ENCODE data around the gene PFDN6.

PFDN6 gene

GRCh38 chr6:33318426-33319073, 29.1 kb downstream of the PFDN6 start:
- DNase-seq, result no peak

- no peak for DNase-seq
Observed at GRCh38 chr6:33319939-33320314, 30.5 kb downstream of the PFDN6 start.

- DNase-seq, result no peak
Observed at GRCh38 chr6:33320315-33321181, 31.1 kb downstream of the PFDN6 start.

GRCh38 chr6:33321227-33321626, 31.8 kb downstream of the PFDN6 start:
- DNase-seq, result no peak

- DNase-seq, result no peak
Observed at GRCh38 chr6:33323623-33323948, 34.2 kb downstream of the PFDN6 start.

GRCh38 chr6:33324125-33324524, 34.7 kb downstream of the PFDN6 start:
- peak; percentile 32 for DNase-seq

- no peak for DNase-seq
Observed at GRCh38 chr6:33329058-33329457, 39.7 kb downstream of the PFDN6 start.

GRCh38 chr6:33330736-33331135, 41.3 kb downstream of the PFDN6 start:
- DNase-seq, result no peak

- DNase-seq, result no peak
Observed at GRCh38 chr6:33333666-33334065, 44.3 kb downstream of the PFDN6 start.

- no peak for DNase-seq
Observed at GRCh38 chr6:33335916-33336315, 46.5 kb downstream of the PFDN6 start.

- no peak for DNase-seq
Observed at GRCh38 chr6:33336495-33336894, 47.1 kb downstream of the PFDN6 start.

- no peak for DNase-seq
Observed at GRCh38 chr6:33339193-33339592, 49.8 kb downstream of the PFDN6 start.
